ENCODE results near the gene DMRT2. TPM values are rescaled to one million over a fixed set of nuclear protein-coding genes. Genes with fewer than 3 reads are reported as not detected.
A peak's percentile ranks its signal among the peaks of the same experiment; 100 is the strongest.

The DMRT2 gene
- total RNA-seq, 4 donors from 2014 or later: not detected

DNA sequence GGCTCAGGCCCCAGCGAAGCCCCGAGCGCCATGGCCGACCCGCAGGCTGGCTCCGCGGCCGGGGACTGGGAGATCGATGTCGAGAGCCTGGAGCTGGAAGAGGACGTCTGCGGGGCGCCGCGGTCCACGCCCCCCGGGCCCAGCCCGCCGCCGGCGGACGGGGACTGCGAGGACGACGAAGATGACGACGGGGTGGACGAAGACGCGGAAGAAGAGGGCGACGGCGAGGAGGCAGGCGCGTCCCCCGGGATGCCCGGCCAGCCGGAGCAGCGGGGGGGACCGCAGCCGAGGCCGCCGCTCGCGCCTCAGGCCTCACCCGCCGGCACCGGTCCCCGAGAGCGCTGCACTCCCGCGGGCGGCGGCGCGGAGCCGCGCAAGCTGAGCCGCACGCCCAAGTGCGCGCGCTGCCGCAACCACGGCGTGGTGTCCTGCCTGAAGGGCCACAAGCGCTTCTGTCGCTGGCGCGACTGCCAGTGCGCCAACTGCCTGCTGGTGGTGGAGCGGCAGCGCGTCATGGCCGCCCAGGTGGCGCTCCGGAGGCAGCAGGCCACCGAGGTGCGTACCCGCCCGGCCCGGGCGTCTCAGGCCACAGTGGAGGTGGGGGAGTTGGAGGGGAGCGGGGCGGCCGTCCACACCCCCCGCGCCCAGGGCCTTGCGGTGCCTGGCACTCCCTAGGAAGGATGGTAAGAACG lies 1.6 kb downstream of the DMRT2 start:
- Histone ChIP-seq H3K4me1 (peaks cover 0 to 46% (median 7%) of the 10 kb centered on the region in 4 donors), H3K4me3 (peak overlapping the region in 3 of 4 donors; percentile 19 to 44 (median 43)), H3K27me3 (peaks cover 0 to 40% of the 10 kb centered on the region in 2 donors), H3K27ac (no peak overlapping the region), H3K9me3 (no peaks in the 10 kb centered on the region), H3K36me3 (no peaks in the 10 kb centered on the region)
- DNase-seq: peak in 1 of 3 donors; percentile 73
- TF ChIP-seq, protein P1, sequence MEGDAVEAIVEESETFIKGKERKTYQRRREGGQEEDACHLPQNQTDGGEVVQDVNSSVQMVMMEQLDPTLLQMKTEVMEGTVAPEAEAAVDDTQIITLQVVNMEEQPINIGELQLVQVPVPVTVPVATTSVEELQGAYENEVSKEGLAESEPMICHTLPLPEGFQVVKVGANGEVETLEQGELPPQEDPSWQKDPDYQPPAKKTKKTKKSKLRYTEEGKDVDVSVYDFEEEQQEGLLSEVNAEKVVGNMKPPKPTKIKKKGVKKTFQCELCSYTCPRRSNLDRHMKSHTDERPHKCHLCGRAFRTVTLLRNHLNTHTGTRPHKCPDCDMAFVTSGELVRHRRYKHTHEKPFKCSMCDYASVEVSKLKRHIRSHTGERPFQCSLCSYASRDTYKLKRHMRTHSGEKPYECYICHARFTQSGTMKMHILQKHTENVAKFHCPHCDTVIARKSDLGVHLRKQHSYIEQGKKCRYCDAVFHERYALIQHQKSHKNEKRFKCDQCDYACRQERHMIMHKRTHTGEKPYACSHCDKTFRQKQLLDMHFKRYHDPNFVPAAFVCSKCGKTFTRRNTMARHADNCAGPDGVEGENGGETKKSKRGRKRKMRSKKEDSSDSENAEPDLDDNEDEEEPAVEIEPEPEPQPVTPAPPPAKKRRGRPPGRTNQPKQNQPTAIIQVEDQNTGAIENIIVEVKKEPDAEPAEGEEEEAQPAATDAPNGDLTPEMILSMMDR (IDR thresholded peaks at IDR 0.05): peak in 3 of 6 experiments; percentile 8 to 21 (median 17)
- TF ChIP-seq POLR2A (IDR thresholded peaks at IDR 0.05): no peak

DNA sequence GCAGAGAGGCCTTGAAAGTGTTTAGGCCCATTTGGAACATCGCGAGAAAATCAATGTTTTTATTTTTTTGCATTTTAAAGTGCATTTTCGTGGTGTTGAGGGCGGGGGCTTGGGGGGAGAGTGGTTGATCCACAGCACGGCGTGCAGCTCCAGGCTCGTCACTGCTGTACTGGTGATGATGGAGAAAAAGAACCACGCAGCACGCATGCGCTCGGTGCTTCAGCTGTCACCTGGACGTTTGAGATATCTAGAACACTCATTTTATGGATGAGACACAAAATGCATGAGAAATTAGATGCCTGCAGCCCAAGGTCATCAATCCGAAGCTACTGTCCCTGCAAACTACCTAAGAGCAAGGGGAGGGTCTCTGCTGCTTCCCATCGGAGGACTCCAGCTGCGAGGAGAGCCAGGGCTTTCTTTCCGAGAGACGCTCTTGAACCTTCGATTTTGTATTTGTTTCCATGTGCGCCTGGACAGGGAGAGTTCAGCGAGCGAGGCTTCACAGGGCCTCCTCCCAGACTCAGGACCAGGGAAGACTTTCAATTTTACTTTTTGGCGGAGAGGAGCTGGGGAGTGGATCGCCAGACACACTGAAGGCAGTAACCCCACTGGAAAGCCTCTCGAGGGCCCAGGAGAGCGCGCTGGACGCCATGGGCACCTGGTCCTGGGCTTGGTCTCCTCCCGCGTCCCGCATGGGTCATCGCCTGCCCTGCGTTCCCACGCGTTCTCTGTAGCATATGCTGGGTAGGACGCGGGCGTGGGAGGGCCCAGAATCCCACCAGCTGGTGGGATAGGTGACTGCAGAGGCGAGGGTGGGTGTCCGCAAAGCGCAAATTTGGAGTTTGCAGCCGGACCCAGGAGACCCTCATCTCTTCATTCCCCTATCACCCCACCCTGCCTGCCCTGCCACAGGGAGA lies 2.5 kb downstream of the DMRT2 start:
- H3K36me3 ChIP-seq: no peaks in the 10 kb centered on the region
- no peak overlapping the region for H3K27ac ChIP-seq
- peaks cover 0 to 34% of the 10 kb centered on the region in 2 donors for H3K27me3 ChIP-seq

DNA sequence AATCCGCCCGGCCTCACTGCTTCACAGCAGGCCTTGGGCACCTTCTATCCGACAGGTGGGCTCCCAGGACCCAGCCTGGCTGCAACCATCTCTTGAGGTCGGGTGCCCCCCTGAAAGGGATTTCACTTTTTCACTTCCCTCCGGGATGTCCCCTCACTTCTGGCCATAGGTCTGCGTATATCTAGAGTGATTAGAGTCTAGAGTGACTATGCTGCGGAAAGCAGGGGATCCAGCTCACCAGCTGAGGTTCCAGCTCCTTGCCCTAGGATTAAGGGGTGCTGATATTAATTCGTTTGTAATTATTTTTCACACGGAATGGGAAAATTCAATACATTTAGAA lies 3.1 kb downstream of the DMRT2 start:
- Histone ChIP-seq H3K27me3 (peaks cover 0 to 34% of the 10 kb centered on the region in 2 donors), H3K4me3 (no peak overlapping the region), H3K4me1 (peaks cover 0 to 31% (median 4%) of the 10 kb centered on the region in 4 donors), H3K9me3 (no peaks in the 10 kb centered on the region), H3K36me3 (no peaks in the 10 kb centered on the region), H3K27ac (no peak overlapping the region)
- no peak for TF ChIP-seq POLR2A (IDR thresholded peaks at IDR 0.05)
- TF ChIP-seq, protein P1 (IDR thresholded peaks at IDR 0.05): no peak
- no peak for DNase-seq

More for the DNA sequence above, 2.5 kb downstream of the DMRT2 start:
- H3K4me1 ChIP-seq: peaks cover 0 to 37% (median 4%) of the 10 kb centered on the region in 4 donors
- H3K4me3 ChIP-seq: no peak overlapping the region
- no peaks in the 10 kb centered on the region for H3K9me3 ChIP-seq
- TF ChIP-seq POLR2A (IDR thresholded peaks at IDR 0.05): no peak
- TF ChIP-seq, protein P1 (IDR thresholded peaks at IDR 0.05): no peak
- no peak for DNase-seq

DNA sequence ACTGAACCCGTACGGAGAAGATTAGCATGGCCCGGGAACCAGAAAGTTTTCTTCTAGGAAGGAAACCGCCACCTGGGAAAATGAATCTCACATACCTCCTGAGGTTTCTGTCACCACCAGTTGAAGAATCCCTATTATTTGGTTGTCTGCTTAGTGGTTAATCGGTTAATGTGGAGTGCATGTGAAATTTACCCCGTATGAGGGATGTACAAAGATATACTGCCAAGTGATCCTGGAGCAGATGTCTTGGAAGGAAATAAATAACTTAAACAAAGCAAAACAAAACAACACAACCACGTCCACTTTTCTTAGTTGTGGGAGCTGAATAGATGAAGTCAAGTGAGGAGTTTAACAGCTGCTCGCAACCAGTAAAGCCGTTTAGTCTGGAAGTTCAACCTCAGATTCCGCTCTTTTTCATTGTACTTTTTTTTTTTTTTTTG lies 3.8 kb downstream of the DMRT2 start:
- Histone ChIP-seq H3K4me1 (peaks cover 0 to 27% (median 4%) of the 10 kb centered on the region in 4 donors), H3K36me3 (no peaks in the 10 kb centered on the region), H3K9me3 (no peaks in the 10 kb centered on the region), H3K4me3 (no peak overlapping the region), H3K27me3 (peaks cover 0 to 34% of the 10 kb centered on the region in 2 donors), H3K27ac (no peak overlapping the region)
- TF ChIP-seq, protein P1 (IDR thresholded peaks at IDR 0.05): no peak
- TF ChIP-seq POLR2A (IDR thresholded peaks at IDR 0.05): no peak
- no peak for DNase-seq

DNA sequence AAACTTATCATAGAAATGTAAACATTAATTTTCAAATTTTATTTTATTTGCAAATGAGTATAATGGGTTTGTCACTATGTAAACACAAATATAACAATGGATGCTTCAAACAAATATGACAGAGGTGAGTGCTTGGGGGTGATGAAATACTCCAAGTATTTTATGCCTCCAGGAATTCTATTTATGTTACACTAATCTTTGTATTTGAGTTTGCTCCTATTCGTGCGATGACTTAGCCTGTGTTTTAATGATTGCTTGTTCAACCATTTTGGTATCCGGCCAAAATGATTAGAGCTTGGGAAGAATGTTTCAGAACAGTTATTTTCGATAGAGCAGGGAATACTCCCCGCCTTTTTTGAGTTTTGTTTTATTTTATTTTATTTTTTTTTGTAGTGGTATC lies 5.0 kb downstream of the DMRT2 start:
- H3K27me3 ChIP-seq: peaks cover 0 to 24% of the 10 kb centered on the region in 2 donors
- no peak overlapping the region for H3K27ac ChIP-seq
- no peaks in the 10 kb centered on the region for H3K9me3 ChIP-seq
- peaks cover 0 to 20% (median 4%) of the 10 kb centered on the region in 4 donors for H3K4me1 ChIP-seq
- no peaks in the 10 kb centered on the region for H3K36me3 ChIP-seq
- no peak overlapping the region for H3K4me3 ChIP-seq
- no peak for TF ChIP-seq POLR2A (IDR thresholded peaks at IDR 0.05)
- TF ChIP-seq, protein P1 (IDR thresholded peaks at IDR 0.05): no peak
- no peak for DNase-seq

Data from Peyer's patch (tissue), 4 donors.